Thyroid gland (tissue), 4 donors: Measurements from ENCODE around the gene PLA2G6. TPM values are rescaled to one million over a fixed set of nuclear protein-coding genes. Genes with fewer than 3 reads are reported as not detected.

Experiments
- DNase-seq, 2 donors: peaks; one replicate each; pipeline ENCODE4 v3.0.0-alpha.2; 2019
- H3K27ac ChIP-seq, 3 donors: fragments of 200-600 bp; sonication (generic); 1 replicate in 2 of 3; 2 replicates in 1 of 3; pipeline ENCODE4 v1.5.1; 2016 to 2019; ENCODE audit warnings: mild to moderate bottlenecking in 1 of 3, moderate library complexity in 1 of 3
- H3K27me3 ChIP-seq: fragments of 200-600 bp; sonication (generic); one replicate; pipeline ENCODE4 v1.5.1; 2019
- H3K36me3 ChIP-seq, 2 donors: fragments of 200-600 bp; sonication (generic); one replicate each; pipeline ENCODE4 v1.5.1; 2016 to 2019
- H3K4me1 ChIP-seq, 2 donors: fragments of 200-600 bp; sonication (generic); one replicate each; pipeline ENCODE4 v1.5.1; 2017 to 2019
- H3K4me3 ChIP-seq, 3 donors: fragments of 200-600 bp; sonication (generic); replicated peaks in 1 of 3; 1 replicate in 2 of 3; 2 replicates in 1 of 3; pipeline ENCODE4 v1.5.1; 2016; ENCODE audit warnings: mild to moderate bottlenecking in 1 of 3
- H3K9me3 ChIP-seq: fragments of 200-600 bp; sonication (generic); one replicate; pipeline ENCODE4 v1.5.1; 2017
- POLR2A ChIP-seq, 2 donors: fragments of 450-650 bp; IDR thresholded peaks; one replicate each; pipeline ENCODE4 v1.6.1; 2017; ENCODE audit warnings: antibody characterized with exemption in 2 of 2, mild to moderate bottlenecking in 2 of 2, moderate library complexity in 1 of 2
- WGBS, 2 donors: methylation state at CpG; one replicate each; pipeline ENCODE4 v1.1.5; 2017; 5-methylcytosine and 5-hydroxymethylcytosine counted together
- intact Hi-C: fragments of 100-400 bp; cut with DNase I; formaldehyde crosslinking; loops from one replicate; pipeline ENCODE4 v1.15.1; 2023
- total RNA-seq, 4 donors: library from RNA; depleted of rRNA; stranded (reverse); fragments of >200 nt; gene quantifications; one replicate each; pipeline ENCODE4 v1.2.3, GENCODE V29; 2016
- TF ChIP-seq, protein P1 (sequence below), 6 experiments: fragments of 200-600 bp in 3 of 6; fragments of 450-650 bp in 3 of 6; sonication (generic) in 3 of 6; IDR thresholded peaks; one replicate each; pipeline ENCODE4 v1.5.1; 2016 to 2019; ENCODE audit warnings: antibody characterized with exemption in 6 of 6, mild to moderate bottlenecking in 2 of 6, inconsistent platforms in 1 of 6, moderate library complexity in 1 of 6

The PLA2G6 gene
- total RNA-seq, 4 donors from 2014 or later, result 106 to 122 (median 112) TPM

DNA sequence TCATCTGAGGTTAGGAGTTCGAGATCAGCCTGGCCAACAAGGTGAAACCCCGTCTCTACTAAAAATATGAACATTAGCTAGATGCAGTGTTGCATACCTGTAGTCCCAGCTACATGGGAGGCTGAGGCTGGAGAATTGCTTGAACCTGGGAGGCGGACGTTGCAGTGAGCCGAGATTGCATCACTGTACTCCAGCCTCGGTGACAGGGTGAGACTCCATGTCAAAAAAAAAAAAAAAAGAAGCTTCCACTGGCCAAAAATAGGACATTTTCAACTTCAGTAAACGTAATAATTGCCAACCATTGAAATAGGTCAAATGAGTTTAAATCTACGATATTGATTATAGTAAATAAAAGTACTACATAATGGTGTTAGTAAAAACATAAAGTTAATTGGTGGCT lies 78.0 kb downstream of the PLA2G6 start:
- no peak for DNase-seq
- WGBS, 2 donors, result 79 to 81% methylated on average over 8 of the region's 8 CpGs
- Histone ChIP-seq H3K36me3 (no peaks in the 10 kb centered on the region), H3K9me3 (no peaks in the 10 kb centered on the region), H3K4me1 (no peaks in the 10 kb centered on the region), H3K4me3 (no peak overlapping the region), H3K27me3 (no peaks in the 10 kb centered on the region), H3K27ac (no peak overlapping the region)
- TF ChIP-seq, protein P1, sequence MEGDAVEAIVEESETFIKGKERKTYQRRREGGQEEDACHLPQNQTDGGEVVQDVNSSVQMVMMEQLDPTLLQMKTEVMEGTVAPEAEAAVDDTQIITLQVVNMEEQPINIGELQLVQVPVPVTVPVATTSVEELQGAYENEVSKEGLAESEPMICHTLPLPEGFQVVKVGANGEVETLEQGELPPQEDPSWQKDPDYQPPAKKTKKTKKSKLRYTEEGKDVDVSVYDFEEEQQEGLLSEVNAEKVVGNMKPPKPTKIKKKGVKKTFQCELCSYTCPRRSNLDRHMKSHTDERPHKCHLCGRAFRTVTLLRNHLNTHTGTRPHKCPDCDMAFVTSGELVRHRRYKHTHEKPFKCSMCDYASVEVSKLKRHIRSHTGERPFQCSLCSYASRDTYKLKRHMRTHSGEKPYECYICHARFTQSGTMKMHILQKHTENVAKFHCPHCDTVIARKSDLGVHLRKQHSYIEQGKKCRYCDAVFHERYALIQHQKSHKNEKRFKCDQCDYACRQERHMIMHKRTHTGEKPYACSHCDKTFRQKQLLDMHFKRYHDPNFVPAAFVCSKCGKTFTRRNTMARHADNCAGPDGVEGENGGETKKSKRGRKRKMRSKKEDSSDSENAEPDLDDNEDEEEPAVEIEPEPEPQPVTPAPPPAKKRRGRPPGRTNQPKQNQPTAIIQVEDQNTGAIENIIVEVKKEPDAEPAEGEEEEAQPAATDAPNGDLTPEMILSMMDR (IDR thresholded peaks at IDR 0.05), result no peak
- TF ChIP-seq POLR2A (IDR thresholded peaks at IDR 0.05), result no peak
- intact Hi-C loops, result no loop called here

DNA sequence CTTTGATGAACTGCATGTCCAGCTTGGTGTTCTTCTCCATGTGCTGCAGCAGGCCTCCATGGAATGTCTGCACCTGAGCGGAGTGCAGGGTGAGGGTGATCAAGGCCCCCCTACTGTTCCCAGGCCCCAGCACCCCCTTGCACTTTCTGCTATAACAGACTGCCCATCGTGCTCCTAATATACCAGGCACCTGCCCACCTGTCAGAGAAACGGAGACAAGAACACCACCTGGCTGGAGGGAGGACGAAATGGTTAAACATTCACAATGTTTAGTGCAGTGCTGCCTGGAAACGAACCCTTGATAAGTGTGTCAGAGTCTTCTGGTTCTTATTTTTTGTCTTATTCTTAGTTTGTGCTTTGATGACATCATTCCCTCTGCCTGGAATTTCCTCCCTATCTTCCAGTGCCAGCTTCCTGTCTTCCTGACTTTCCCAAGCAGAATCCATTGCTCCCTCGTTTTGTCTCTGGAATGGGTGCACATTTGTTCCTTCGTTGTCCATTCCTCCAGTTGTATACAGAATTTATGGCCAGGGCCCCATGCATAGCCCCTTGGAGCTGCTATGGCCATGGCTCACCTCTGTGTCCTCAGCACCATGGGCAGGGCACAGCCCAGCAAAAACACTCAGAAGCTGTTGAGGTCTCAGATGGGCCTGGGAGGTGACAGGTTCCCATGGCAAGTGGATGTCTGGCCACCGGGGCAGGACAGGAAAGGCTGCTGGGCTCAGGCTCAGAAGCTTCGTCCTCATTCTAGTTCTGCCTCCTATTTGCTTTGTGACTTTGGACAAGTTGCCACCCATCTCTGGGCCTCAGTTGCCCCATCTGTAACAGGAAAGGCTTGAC lies 83.0 kb downstream of the PLA2G6 start:
- intact Hi-C loops, result no loop called here
- no peaks in the 10 kb centered on the region for H3K4me1 ChIP-seq
- H3K36me3 ChIP-seq, result no peaks in the 10 kb centered on the region
- H3K27ac ChIP-seq, result no peak overlapping the region
- WGBS, 2 donors, result 61 to 68% methylated on average over 9 of the region's 9 CpGs
- TF ChIP-seq, protein P1 (IDR thresholded peaks at IDR 0.05), result no peak
- no peak for TF ChIP-seq POLR2A (IDR thresholded peaks at IDR 0.05)
- H3K9me3 ChIP-seq, result no peaks in the 10 kb centered on the region
- H3K27me3 ChIP-seq, result no peaks in the 10 kb centered on the region
- DNase-seq, result no peak
- no peak overlapping the region for H3K4me3 ChIP-seq

DNA sequence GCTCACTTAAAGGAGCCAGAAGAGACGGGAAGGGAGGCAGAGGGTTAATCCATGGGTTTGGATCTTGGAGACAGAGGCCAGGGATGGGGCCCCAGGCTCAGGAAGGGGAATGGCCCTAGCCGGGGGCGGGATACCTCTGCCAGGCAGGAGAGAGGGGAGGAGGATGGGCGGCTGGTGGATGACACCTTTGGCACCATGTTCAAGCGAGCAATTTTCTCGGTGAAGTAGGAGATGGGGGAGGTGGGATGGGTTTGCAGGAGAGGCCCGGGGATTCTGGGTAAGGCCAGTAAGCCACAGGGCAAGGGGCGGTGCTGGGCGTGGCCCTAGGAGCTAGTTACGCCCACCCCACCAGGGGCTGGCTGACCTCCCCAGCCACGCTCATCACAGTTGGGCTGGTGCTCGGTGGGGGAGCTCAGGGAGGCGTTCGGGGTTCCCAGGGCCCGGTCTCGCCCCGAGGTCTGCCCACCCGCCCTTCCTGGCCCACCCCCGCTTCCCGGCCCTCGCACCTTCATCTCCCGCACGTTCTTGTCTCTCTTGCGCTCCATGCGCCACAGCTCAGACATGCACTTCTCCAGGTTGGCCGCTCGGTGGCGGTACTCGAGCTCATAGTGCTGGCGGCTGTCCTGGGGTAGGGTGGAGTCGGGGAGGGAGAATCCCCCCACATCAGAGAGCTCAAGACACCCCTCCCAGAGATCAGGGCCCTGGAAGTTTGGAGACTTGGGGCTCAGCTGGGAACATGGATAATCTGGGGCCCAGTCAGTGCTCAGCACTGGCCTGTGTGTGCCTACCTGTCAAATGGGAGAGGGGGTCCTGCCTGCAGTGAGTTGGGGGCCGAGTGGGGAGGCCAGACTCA lies 83.8 kb downstream of the PLA2G6 start:
- no peaks in the 10 kb centered on the region for H3K27me3 ChIP-seq
- DNase-seq, result no peak
- WGBS, 2 donors, result 51 to 68% methylated on average over 29 to 31 of the region's 32 CpGs
- H3K4me1 ChIP-seq, result no peaks in the 10 kb centered on the region
- no peaks in the 10 kb centered on the region for H3K9me3 ChIP-seq
- H3K4me3 ChIP-seq, result no peak overlapping the region
- TF ChIP-seq, protein P1 (IDR thresholded peaks at IDR 0.05), result peak in 1 of 6 experiments; percentile 33
- TF ChIP-seq POLR2A (IDR thresholded peaks at IDR 0.05), result no peak
- H3K36me3 ChIP-seq, result no peaks in the 10 kb centered on the region
- no peak overlapping the region for H3K27ac ChIP-seq
- intact Hi-C loops, result no loop called here

DNA sequence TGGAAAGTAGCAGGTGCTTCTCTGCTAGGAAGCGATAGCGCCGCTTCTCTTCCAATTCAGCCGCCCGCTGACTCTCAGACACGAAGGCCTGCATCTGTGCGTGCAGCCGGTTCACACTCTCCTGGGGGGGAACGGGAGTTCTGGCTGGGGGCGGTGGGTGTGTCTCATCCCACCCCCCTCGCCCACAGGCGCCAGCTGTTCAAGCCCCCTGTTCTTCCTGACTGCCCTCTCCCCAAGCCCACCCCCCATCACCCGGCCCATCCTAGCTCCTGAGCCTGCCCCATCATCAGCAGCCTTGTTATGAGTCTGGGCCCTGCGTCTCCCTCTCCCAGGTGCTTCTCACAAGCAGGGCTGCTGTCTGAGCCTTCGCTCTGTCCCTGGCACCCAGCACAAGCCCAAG lies 84.6 kb downstream of the PLA2G6 start:
- no peak for DNase-seq
- TF ChIP-seq, protein P1 (IDR thresholded peaks at IDR 0.05), result no peak
- TF ChIP-seq POLR2A (IDR thresholded peaks at IDR 0.05), result no peak
- Histone ChIP-seq H3K27me3 (no peaks in the 10 kb centered on the region), H3K4me1 (no peaks in the 10 kb centered on the region), H3K27ac (no peak overlapping the region), H3K4me3 (no peak overlapping the region), H3K36me3 (no peaks in the 10 kb centered on the region), H3K9me3 (no peaks in the 10 kb centered on the region)
- intact Hi-C loops, result no loop called here
- 76 to 83% methylated on average over 7 to 15 of the region's 15 CpGs for WGBS, 2 donors

DNA sequence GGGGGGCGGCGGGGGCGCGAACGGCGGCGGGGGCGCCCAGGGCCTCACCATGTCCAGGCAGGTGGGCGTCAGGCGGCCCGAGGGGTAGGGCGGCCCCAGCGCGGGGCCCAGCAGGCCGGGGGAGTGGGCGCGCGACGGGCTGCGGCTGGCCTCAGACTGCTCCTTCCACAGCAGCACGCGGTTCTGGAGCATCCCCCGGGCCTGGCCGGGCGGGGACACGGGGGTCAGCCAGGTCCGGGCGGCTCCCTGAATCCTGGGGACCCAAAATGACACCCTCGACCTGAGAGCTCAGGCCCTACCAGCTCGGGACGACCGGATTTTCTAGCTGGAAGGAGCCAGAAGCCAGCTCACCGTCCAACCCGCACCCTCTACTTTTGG lies 92.2 kb downstream of the PLA2G6 start:
- TF ChIP-seq POLR2A (IDR thresholded peaks at IDR 0.05), result no peak
- TF ChIP-seq, protein P1 (IDR thresholded peaks at IDR 0.05), result no peak

More for the DNA sequence above, 92.2 kb downstream of the PLA2G6 start:
- Histone ChIP-seq H3K27ac (no peak overlapping the region), H3K4me1 (peaks cover 0 to 13% of the 10 kb centered on the region in 2 donors), H3K36me3 (no peaks in the 10 kb centered on the region), H3K9me3 (no peaks in the 10 kb centered on the region), H3K4me3 (no peak overlapping the region), H3K27me3 (no peaks in the 10 kb centered on the region)
- 50 to 70% methylated on average over 2 to 6 of the region's 34 CpGs for WGBS, 2 donors
- no peak for DNase-seq
- intact Hi-C loops, result no loop called here
